Measurements from ENCODE around the gene FAM193B. TPM values are rescaled to one million over a fixed set of nuclear protein-coding genes. Genes with fewer than 3 reads are reported as not detected.

The FAM193B gene
- total RNA-seq, 3 donors from 2014 or later: 35.4 to 81.5 (median 77.0) TPM

DNA sequence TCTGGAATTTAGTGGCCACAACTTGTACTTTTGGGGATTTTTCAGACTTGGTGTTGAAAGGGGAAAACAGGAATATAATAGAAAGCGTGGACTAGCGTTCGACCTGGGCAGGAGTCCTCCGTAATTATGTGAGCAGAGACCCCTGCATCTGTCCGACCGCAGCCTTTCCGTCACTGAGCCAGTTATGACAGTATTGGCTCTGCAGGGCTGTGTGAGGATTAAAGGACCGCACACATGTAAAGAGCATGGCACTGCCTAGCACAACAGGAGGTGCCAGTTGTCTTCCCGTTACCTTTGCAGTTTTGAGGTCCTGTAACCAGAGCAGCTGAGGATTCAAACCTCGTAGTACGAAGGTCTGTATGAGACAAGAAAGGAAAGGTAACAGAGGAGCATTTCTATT, 46.8 kb upstream of the FAM193B start:
- Histone ChIP-seq H3K4me3 (peak overlapping the region in 2 of 3 donors; percentile 84 to 90), H3K4me1 (peaks cover 0 to 4% of the 10 kb centered on the region in 2 donors), H3K27me3 (no peaks in the 10 kb centered on the region), H3K36me3 (no peaks in the 10 kb centered on the region), H3K27ac (no peak overlapping the region), H3K9me3 (no peaks in the 10 kb centered on the region)
- TF ChIP-seq POLR2AphosphoS5 (IDR thresholded peaks at IDR 0.05) (no peak), POLR2A (IDR thresholded peaks at IDR 0.05) (no peak)
- TF ChIP-seq, protein P1, sequence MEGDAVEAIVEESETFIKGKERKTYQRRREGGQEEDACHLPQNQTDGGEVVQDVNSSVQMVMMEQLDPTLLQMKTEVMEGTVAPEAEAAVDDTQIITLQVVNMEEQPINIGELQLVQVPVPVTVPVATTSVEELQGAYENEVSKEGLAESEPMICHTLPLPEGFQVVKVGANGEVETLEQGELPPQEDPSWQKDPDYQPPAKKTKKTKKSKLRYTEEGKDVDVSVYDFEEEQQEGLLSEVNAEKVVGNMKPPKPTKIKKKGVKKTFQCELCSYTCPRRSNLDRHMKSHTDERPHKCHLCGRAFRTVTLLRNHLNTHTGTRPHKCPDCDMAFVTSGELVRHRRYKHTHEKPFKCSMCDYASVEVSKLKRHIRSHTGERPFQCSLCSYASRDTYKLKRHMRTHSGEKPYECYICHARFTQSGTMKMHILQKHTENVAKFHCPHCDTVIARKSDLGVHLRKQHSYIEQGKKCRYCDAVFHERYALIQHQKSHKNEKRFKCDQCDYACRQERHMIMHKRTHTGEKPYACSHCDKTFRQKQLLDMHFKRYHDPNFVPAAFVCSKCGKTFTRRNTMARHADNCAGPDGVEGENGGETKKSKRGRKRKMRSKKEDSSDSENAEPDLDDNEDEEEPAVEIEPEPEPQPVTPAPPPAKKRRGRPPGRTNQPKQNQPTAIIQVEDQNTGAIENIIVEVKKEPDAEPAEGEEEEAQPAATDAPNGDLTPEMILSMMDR (IDR thresholded peaks at IDR 0.05): no peak
- intact Hi-C loops (cut with DNase I; ENCODE audit: low total_unique reads): no loop called here
- no peak for DNase-seq (ENCODE audit: low spot score in 2 of 2)

- DNase-seq (ENCODE audit: low spot score in 2 of 2): no peak
- no peak for TF ChIP-seq POLR2A (IDR thresholded peaks at IDR 0.05)
- TF ChIP-seq, protein P1 (IDR thresholded peaks at IDR 0.05): no peak
- TF ChIP-seq POLR2AphosphoS5 (IDR thresholded peaks at IDR 0.05): no peak
- Histone ChIP-seq H3K36me3 (no peaks in the 10 kb centered on the region), H3K27me3 (no peaks in the 10 kb centered on the region), H3K4me1 (peaks cover 0 to 4% of the 10 kb centered on the region in 2 donors), H3K4me3 (peak overlapping the region; percentile 84 to 90 (median 85)), H3K27ac (peak overlapping the region; percentile 82 to 86), H3K9me3 (no peaks in the 10 kb centered on the region)
- intact Hi-C loops (cut with DNase I; ENCODE audit: low total_unique reads): no loop called here
Measured at GRCh38 chr5:177600508-177601018, 46.2 kb upstream of the FAM193B start.

GRCh38 chr5:177599731-177600507, 45.6 kb upstream of the FAM193B start, which contains the start of gene B4GALT7:
TSS of gene B4GALT7 (plus strand) at chr5:177600132. CDS start at chr5:177600211, 79 bp downstream.
- H3K27ac ChIP-seq: peak within 1 kb of the TSS; percentile 82 to 86
- intact Hi-C loops (cut with DNase I; ENCODE audit: low total_unique reads): no loop called here

GRCh38 chr5:177598477-177598876, 44.1 kb upstream of the FAM193B start:
- DNase-seq (ENCODE audit: low spot score in 2 of 2): no peak

More at GRCh38 chr5:177599731-177600507, 45.6 kb upstream of the FAM193B start, which contains the start of gene B4GALT7:
- no peaks in the 10 kb centered on the region for H3K27me3 ChIP-seq
- H3K4me1 ChIP-seq: peaks cover 0 to 4% of the 10 kb centered on the region in 2 donors
- TF ChIP-seq POLR2AphosphoS5 (IDR thresholded peaks at IDR 0.05) (peak in 2 of 3 donors; percentile 20 to 69), POLR2A (IDR thresholded peaks at IDR 0.05) (peak; percentile 54)
- TF ChIP-seq, protein P1 (IDR thresholded peaks at IDR 0.05): peak in 1 of 3 donors; percentile 16
- H3K36me3 ChIP-seq: no peaks in the 10 kb centered on the region
- no peaks in the 10 kb centered on the region for H3K9me3 ChIP-seq
- DNase-seq (ENCODE audit: low spot score in 2 of 2): peak; percentile 69 to 81
- peak within 1 kb of the TSS; percentile 84 to 90 (median 85) for H3K4me3 ChIP-seq

More at GRCh38 chr5:177598477-177598876, 44.1 kb upstream of the FAM193B start:
- Histone ChIP-seq H3K9me3 (no peaks in the 10 kb centered on the region), H3K27me3 (no peaks in the 10 kb centered on the region), H3K4me3 (no peak overlapping the region), H3K4me1 (peaks cover 2 to 4% of the 10 kb centered on the region in 2 donors), H3K36me3 (no peaks in the 10 kb centered on the region), H3K27ac (no peak overlapping the region)
- TF ChIP-seq, protein P1 (IDR thresholded peaks at IDR 0.05): no peak
- TF ChIP-seq POLR2A (IDR thresholded peaks at IDR 0.05) (no peak), POLR2AphosphoS5 (IDR thresholded peaks at IDR 0.05) (no peak)
- intact Hi-C loops (cut with DNase I; ENCODE audit: low total_unique reads): no loop called here
